ENCODE data around the gene PALD1.
A peak's percentile ranks its signal among the peaks of the same experiment; 100 is the strongest.

PALD1 gene

DNA sequence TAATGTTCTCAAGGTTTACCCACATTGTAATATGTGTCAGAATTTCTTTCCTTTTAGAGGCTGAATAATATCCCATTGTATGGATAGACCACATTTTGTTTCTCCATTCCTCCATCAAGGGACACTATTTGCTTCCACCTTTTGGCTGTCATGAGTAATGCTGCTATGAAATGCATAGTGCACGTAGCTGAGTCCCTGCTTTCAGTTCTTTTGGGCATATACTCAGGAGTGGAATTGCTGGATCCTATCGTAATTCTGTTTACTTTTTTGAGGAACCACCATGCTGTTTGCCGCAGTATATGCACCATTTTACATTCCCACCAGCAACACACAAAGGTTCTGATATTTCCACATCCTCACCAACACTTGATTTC, 64.0 kb downstream of the PALD1 start:
- Histone ChIP-seq H3K27ac (no peak overlapping the region), H3K4me3 (no peak overlapping the region)

DNA sequence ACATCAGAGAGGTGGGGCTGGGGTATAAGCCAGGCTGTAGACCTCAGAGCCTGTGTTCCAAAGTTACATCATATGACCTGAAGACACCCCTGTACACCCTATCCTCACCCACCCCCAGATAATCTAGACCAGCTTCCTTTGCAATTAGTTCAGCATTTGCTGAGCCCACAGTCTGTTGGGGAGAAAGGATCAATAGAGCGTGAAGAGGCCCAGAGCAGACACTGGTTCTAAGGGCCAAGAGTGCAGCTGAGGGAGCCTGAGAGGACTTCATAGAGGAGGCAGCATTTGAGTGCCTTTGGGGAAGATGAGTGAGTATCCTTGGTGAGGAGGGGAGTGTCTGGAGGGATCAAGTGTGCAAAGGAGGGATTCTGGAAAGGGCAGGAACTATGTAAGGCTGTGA, 65.3 kb downstream of the PALD1 start:
- Histone ChIP-seq H3K4me3 (no peak overlapping the region), H3K27ac (no peak overlapping the region)

DNA sequence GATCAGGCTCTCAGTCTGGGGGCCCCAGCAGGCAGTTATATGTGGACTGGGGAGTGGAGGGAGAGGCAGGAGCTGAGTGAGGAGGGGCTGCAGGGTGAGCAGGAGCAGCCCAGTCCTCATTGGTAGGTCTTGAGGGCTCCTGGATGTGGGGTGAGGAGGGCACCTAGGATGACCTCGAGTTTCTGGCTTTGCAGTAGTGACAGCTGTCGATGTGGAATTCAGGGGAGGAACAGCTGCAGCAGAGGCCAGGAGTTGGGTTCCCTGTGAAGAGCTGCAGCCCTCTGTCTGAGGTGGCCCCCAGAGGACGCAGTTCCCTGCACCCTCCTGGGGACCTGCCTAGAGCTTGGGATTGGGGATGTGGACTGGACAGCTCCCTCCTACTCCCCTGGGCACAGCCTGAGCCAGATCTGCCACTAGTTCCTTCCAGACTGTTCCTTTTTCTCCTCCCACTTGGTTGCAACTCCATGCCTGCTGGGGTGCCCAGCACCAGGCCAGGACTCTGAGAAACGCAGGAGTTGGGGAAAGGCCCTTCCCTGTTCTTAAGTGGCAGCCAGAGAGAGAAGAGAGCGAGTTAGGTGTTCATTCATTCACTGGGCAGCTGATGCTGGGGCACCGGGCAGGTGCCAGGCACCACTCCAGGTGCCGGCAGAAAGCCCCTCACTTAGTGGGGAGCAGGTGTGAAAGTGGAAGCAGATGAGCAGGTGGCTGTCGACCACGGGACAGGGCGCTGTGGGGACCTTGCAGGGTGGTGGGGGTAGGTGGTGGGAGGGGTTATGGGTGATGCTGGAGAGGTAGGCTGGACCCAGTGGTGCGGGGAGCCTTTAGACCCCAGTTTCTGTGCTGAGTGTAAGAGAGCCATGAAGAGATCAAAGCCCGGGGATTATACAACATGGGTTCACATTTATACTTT, 66.1 kb downstream of the PALD1 start:
- Histone ChIP-seq H3K27ac (no peak overlapping the region), H3K4me3 (no peak overlapping the region)

DNA sequence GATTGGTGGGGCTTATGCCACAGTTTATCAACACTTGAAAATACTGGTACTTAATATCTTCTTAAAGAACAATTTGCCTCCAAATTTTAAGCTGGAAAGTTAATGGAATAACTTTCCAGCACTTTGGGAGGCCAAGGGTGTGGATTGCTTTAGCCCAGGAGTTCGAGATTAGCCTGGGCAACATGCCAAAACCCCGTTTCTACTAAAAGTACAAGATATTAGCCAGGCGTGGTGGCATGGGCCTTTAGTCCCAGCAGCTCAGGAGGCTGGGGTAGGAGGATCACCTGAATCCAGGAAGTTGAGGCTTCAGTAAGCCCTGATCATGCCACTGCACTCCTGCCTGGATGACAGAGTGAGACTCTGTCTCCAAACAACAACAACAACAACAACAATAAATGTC, 68.0 kb downstream of the PALD1 start:
- Histone ChIP-seq H3K27ac (no peak overlapping the region), H3K4me3 (no peak overlapping the region)

DNA sequence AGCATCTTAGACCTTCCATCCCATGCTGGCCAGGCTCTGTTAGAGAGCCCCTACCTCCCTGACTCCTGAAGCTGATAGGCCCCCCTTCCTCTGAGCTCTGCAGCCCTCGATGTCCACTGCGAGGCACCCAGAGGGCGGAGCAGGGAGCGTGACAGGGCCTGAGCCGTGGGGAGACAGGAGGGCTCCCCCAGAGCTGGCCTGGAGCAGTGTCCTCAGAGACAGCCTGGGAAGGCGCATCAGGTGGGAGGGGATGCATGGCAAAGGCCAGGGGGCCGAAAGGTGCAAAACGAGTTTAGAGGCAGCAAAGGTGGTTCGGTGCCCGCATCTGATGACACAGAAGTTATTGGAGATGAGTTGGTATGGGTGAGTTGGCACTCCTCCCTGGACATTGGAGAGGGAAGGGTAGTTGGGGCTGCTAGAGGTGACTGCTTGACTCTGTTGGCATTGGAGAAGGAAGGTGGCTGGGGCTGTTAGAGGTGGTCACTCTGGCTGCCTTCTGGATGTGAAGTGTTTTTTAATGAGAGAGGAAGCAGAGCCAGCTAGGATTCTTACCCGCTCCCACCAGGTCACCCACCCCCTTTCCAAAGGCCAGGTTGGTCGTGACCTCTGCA, 70.9 kb downstream of the PALD1 start:
- Histone ChIP-seq H3K27ac (no peak overlapping the region), H3K4me3 (no peak overlapping the region)

DNA sequence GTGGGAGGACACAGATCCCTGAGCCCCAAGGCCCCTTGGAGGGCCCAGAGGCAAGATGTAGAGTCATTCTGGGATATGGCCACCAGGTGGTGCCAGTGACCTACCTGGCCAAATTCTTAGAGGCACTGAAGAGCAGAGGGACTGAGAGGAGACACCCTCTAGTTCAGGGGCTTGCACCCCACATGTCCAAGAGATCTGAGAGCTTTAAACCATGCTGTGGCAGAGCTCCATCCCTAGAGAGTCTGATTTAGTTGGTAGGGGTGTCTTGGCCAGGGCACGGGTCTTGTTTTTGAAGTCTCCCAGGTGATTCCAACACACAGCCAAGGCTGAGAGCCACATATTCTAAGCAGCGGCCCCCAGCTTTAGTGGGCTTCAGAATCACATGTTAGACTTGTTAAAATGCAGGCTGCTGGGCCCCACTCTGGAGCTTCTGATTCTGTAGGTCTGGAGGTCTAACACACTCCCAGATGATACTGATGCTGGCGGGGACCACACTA, 71.4 kb downstream of the PALD1 start:
- Histone ChIP-seq H3K4me3 (no peak overlapping the region), H3K27ac (no peak overlapping the region)

DNA sequence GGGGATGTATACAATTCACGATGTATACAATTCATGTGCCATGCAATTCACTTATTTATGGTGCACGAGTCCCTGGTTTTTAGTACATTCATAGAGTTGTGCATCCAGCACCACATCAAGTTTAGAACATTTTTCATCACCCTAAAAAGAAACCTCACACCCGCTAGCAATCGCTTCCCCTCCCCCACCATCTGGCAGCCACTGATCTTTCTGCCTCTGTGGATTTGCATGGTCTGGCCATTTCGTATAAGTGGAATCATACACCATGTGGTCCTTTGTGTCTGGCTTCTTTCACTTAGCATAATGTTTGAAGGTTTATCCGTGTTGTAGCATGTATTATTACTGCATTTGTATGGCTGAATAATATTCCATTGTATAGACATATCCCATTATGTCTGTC, 71.9 kb downstream of the PALD1 start:
- Histone ChIP-seq H3K4me3 (no peak overlapping the region), H3K27ac (no peak overlapping the region)

DNA sequence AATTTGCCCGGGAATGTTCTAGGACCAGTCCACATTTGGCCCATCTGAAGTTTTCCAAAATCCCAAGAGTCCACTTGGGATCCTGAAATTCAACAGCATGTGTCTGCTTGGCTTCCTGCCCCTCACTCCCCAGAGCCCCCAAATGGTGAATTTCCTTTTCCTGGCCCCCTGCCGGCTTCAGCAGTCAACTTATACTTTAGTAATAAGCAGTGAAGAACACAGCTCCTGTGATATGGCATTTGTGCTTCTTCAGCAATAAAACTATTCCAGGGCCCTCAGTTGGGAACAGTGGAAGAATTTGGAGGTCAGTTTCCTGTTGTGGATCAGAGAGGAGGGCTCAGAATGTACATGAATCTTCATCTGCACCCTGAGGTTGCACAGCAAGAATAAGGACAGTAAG, 72.9 kb downstream of the PALD1 start:
- Histone ChIP-seq H3K4me3 (no peak overlapping the region), H3K27ac (peak overlapping the region in 1 of 21 experiments; percentile 36)

DNA sequence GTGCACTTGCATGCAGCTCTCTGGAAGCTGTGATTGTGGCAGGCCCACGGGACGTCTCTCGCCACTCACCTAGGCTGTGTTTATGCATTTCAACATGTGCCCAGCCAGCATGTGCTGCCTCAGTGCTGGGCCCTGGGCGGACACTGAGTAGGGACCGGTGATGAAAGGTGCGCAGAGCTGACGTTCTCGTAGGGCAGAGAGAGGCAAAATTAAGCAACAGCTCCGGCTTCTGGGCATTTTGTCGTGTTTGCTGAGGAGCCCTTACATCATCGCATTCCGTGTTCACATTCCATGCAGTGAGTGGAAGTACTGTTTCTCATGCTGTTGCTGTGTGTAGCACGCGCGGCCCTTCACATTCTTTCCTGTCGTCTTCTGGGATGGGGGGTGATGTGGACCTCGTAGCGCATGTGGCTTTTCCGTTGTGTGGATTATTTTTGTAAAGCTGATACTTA, 73.4 kb downstream of the PALD1 start:
- Histone ChIP-seq H3K4me3 (no peak overlapping the region), H3K27ac (peak overlapping the region in 2 of 21 experiments; percentile 22 to 36)

DNA sequence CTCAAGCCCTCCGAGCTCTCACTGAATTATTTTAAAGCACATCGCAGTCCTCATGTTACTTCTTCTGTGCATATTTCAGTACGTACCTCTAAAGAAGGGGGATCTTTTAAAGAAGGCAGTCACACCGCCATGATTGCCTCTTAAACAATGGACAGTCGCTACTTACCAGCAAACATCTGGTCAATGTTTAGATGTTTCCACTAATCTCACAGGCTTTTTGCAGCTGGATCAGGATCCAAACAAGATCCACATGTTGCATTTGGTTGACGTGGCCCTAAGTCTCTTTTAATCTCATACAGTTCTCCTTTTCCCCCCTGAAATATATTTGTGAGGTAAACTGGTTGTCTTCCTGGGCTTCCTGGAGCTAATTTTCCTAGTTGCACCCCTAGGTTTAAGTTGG, 74.0 kb downstream of the PALD1 start:
- no peak overlapping the region for H3K4me3 ChIP-seq
- H3K27ac ChIP-seq: peak overlapping the region in 3 of 21 experiments; percentile 42 to 56 (median 44)

DNA sequence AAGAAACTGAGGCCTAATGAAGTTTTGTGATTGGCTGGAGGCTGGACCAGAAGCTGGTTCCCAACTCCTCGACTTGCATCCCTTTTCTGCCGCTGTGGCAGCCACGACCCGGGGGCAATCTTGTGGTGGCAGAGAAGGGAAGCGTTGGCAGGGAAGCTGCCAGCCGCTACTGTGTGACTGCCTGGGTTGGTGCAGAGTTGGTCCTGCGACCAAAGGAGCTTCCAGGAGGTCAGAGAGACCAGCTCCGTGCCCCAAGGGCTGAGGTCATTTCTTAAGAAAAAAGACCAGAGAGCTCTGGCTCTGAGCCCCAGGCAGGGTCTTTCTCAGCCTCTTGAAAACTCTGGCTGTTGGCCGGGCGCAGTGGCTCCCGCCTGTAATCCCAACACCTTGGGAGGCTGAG, 76.8 kb downstream of the PALD1 start:
- no peak overlapping the region for H3K27ac ChIP-seq

DNA sequence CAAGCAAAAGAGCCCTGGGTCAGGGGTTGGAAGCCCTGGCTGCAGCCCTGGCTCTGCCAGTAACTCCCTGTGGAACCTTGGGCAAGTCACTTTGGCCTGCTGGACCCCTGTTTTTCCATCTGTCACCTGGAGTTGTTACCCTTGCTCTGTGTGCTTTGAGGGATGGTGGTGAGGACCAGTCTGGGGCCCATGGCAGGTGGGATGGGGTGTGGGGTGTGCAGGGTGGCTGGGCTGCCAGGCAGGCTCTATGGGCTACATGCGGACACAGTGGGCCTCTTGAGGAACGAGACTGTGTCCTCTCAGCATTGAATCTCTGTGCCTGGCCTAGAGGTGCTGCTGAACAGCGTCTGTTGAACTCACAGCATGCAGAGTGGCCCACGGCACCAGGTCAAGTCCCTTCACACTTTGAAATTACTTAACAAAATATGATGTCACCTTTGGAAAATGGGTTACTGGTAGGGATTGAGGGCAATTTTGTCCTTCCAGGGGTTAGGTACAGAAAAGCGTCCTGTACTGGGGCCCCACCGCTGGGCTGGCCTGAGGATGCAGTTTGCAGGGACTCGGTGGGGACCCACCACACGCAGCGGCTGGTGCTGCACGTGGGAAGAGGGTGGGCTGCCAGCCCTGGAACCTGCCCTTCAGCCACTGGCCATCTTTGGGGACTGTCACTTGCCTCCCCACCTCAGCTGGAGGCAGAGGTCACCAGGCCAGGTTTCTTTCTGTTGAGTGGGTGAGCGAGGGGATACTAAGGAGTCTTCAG, 78.7 kb downstream of the PALD1 start:
- no peak overlapping the region for H3K27ac ChIP-seq
- no peak overlapping the region for H3K4me3 ChIP-seq

More for the DNA sequence above, 76.8 kb downstream of the PALD1 start:
- H3K4me3 ChIP-seq: no peak overlapping the region

DNA sequence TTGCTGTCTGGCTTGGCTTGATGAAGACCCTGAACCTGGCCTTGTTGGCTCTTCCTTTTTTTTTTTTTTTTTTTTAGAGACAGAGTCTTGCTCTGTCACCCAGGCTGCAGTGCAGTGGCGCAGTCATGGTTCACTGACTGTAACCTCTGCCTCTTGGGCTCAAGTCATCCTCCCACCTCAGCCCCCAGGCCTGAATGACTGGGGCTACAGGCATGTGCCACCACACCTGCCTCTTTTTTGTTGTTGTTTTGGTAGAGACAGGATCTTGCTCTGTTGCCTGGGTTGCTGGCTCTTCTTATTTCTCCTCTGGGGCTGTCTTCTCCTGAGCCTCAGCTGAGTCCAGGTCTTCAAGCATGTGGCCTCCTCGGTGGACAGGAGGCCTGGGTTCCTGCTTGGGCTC, 79.3 kb downstream of the PALD1 start:
- H3K4me3 ChIP-seq: no peak overlapping the region
- no peak overlapping the region for H3K27ac ChIP-seq

DNA sequence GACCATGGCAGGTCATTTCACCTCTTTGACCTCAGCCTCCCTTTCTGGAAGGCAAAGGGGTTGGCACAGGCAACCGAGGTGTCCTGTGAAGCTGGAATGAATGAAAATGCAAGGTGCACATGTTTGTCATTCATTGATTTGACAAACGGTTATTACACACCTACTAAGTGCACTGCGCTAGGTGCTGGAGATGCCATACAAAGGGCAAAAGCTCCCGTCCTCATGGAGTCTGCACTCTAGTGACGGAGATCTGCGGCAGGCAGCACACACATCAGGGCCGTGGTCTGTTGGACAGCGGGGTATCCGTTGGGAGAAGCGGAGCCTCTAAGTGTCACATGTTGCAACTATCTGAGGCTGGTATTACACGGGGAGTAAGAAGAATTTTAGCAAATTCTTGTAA, 79.7 kb downstream of the PALD1 start:
- Histone ChIP-seq H3K27ac (no peak overlapping the region), H3K4me3 (no peak overlapping the region)

DNA sequence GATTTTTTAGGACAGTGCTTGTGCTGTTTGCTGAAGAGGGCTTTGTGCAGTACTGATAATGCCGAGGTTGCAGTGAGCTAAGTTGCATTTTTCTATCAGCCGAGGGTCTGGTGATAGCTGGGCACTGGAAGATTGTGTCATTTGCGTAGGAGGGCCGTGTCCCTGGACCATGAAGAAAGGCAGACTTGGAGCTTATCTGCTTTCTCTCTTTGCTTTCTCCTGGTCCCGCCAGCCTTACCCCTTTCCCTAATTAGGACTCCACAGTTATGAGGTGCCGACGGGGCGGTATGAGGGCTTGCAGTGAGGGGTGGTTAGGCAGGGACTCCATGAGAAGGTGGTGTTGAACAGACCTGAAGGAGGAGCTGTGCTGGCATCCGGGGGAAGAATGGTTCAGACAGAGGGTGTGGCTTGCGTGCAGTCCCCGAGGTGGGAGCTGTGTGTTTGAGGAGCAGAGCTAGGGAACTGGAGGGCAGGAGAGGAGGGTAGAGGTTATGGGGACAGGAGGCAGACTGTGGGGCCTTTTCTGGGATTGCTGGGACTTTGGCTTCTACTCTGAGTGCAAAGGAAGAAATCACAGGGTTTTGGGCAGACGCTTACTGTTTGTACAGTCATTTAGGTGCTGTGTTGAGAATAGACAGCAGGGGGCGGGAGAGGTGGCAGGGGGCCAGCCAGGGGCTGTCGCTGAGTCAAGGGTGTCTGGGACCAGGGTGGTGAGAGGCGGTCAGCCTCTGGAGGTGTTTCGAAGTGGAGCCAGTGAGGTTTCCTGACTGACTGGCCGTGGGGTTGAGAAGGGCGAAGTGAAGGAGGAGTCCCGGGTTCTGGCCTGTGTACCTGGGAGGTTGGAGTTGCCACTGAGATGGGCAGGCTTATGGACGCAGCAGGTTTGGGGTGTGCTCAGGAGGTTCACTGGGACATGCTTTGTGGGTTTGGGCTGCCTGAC, 80.6 kb downstream of the PALD1 start:
- Histone ChIP-seq H3K4me3 (peak overlapping the region in 1 of 7 experiments; percentile 14), H3K27ac (peak overlapping the region in 3 of 21 experiments; percentile 16 to 58 (median 43))

DNA sequence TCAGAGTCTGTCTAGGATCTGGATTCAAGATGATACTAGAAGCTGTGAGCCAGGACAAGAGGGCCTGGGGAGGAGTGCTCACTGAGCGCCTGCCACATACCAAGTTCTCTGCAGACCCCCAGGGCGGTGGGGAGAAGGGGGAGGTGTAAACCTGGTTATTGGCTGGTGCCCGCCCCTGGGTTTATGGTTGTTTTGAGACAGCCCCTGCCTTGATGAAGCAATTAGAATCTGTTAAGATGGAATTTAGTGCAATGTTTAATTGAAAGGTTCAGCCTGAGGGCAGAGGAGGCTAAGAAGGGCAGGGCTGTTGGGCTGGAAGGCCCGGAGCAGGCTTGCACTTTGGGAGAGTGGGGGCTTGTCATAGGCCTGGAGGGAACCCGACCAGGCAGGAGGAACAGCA, 81.3 kb downstream of the PALD1 start:
- Histone ChIP-seq H3K27ac (peak overlapping the region in 1 of 21 experiments; percentile 16), H3K4me3 (no peak overlapping the region)

DNA sequence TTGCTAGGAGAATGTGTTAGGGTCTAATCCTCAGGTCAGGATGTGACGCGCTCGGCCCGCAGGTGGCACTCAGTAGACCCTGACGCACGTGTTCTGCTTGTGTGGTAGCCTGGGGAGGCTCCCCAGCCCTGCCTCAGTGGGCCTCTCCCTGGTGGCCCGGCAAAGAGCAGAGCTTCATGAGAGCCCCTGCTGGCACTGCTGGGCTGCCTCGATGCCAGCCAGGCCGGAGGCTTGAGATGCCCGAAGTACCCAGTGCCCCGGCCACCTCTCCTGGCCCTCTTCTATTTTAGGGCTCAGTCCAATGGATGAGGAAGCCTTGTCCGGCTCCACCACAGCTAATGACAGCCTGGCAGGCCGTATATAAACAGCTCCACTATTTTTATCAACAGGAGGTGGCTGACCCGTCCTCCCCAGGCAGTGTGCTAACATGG, 82.0 kb downstream of the PALD1 start:
- H3K27ac ChIP-seq: no peak overlapping the region
- H3K4me3 ChIP-seq: no peak overlapping the region

DNA sequence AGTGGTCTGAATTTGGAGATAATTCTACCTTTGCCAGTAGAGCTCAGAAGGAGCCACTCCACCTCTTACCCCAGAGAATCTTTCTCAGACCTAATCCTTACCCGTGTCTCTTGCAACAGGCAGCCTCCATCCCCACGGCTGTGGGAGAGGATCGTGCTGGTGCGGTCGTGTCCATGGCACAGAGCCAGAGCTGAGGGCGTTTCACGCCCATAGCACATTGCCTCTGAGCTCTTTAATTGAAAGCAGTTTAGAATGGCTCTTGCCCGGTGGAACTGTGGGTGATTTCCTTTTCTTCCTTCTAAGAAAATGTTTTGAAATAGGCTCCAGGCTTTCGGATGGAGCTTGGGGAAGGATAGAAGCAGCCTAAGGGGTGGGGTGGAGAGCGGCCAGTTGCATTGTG, 82.5 kb downstream of the PALD1 start:
- no peak overlapping the region for H3K4me3 ChIP-seq
- peak overlapping the region in 1 of 21 experiments; percentile 27 for H3K27ac ChIP-seq

DNA sequence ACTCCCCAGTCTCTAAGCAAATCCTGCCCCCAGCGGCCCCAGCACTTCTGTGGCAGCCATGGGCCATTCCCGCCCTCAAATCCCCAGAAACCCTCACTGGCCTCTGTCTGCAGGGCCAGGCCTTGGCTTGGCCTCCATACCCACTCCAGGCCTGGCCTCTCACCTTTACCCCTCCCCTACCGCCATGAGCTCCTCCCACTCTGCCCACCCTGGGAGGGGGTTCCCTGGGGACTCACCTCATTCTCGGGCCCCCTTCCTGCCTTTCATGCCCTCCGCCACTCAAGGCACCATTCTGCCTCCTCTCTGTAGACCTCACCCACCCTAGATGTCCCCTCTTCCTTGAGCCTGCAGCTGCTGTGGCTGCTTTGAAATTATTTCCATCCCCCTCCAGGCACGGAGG, 83.0 kb downstream of the PALD1 start:
- H3K27ac ChIP-seq: peak overlapping the region in 1 of 21 experiments; percentile 27
- H3K4me3 ChIP-seq: no peak overlapping the region
